AG09319 (cell line): ENCODE data around the gene VPREB3.

Experiments used
- DNase-seq: peaks from one replicate; pipeline ENCODE4 v3.0.0-alpha.2; 2010; ENCODE audit warnings: low read depth; ENCODE audit errors: extremely low read depth
- CTCF ChIP-seq: IDR thresholded peaks from 2 replicates; pipeline ENCODE4 v1.5.1; 2011; ENCODE audit warnings: low read depth, mild to moderate bottlenecking, inconsistent platforms, low read length, moderate library complexity

The VPREB3 gene

GRCh38 chr22:23752750-23753149, 1.5 kb downstream of the VPREB3 start:
- DNase-seq: no peak
- no peak for TF ChIP-seq CTCF

GRCh38 chr22:23752090-23752691, 2.0 kb downstream of the VPREB3 start:
- no peak for DNase-seq
- no peak for TF ChIP-seq CTCF

- DNase-seq: no peak
- no peak for TF ChIP-seq CTCF
These were observed 2.7 kb downstream of the VPREB3 start for GRCh38 chr22:23751441-23751996.

- peak; percentile 44 for DNase-seq
These were observed 3.3 kb downstream of the VPREB3 start, which contains the start of gene ZNF70 for GRCh38 chr22:23750714-23751440. Gene ZNF70 (minus strand): TSS chr22:23751112. CDS start chr22:23745140, 5,972 bp downstream.

GRCh38 chr22:23750367-23750713, 3.9 kb downstream of the VPREB3 start:
- no peak for DNase-seq
- no peak for TF ChIP-seq CTCF

More at GRCh38 chr22:23750714-23751440, 3.3 kb downstream of the VPREB3 start, which contains the start of gene ZNF70:
- no peak; the same call in 1 of the 2 replicates for TF ChIP-seq CTCF

- DNase-seq: no peak
- TF ChIP-seq CTCF: no peak
These were observed 4.4 kb downstream of the VPREB3 start for GRCh38 chr22:23749841-23750301.

GRCh38 chr22:23745791-23746190, 8.4 kb downstream of the VPREB3 start:
- DNase-seq: no peak
- TF ChIP-seq CTCF: no peak
